ENCODE data around the gene CAP1.

DNA sequence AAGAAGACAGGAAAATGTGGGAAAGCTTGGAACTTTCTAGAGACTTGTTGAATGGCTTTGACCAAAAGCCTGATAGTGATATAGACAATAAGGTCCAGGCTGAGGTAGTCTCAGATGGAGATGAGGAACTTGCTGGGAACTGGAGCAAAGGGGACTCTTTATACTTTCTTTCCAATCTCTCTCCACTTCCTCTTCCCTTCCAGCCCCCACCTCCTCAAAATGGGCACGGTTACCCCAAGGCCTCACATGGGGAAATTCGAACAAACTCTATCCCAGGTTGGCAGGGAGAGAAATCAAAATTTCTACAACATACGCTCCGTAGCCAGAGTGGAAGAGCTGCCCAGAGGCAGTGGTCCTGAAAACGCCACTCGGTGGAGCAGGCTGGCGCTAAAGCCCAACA is 41.3 kb downstream of the CAP1 start:
- TF ChIP-seq, protein P1, sequence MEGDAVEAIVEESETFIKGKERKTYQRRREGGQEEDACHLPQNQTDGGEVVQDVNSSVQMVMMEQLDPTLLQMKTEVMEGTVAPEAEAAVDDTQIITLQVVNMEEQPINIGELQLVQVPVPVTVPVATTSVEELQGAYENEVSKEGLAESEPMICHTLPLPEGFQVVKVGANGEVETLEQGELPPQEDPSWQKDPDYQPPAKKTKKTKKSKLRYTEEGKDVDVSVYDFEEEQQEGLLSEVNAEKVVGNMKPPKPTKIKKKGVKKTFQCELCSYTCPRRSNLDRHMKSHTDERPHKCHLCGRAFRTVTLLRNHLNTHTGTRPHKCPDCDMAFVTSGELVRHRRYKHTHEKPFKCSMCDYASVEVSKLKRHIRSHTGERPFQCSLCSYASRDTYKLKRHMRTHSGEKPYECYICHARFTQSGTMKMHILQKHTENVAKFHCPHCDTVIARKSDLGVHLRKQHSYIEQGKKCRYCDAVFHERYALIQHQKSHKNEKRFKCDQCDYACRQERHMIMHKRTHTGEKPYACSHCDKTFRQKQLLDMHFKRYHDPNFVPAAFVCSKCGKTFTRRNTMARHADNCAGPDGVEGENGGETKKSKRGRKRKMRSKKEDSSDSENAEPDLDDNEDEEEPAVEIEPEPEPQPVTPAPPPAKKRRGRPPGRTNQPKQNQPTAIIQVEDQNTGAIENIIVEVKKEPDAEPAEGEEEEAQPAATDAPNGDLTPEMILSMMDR (IDR thresholded peaks at IDR 0.05) = no peak
- no peak for TF ChIP-seq FOXJ3 (CRISPR knock-in tag; IDR thresholded peaks at IDR 0.05)
- TF ChIP-seq POLR2AphosphoS5 (IDR thresholded peaks at IDR 0.05; ENCODE audit: low read depth, low read length) = no peak
- TF ChIP-seq, protein P2, sequence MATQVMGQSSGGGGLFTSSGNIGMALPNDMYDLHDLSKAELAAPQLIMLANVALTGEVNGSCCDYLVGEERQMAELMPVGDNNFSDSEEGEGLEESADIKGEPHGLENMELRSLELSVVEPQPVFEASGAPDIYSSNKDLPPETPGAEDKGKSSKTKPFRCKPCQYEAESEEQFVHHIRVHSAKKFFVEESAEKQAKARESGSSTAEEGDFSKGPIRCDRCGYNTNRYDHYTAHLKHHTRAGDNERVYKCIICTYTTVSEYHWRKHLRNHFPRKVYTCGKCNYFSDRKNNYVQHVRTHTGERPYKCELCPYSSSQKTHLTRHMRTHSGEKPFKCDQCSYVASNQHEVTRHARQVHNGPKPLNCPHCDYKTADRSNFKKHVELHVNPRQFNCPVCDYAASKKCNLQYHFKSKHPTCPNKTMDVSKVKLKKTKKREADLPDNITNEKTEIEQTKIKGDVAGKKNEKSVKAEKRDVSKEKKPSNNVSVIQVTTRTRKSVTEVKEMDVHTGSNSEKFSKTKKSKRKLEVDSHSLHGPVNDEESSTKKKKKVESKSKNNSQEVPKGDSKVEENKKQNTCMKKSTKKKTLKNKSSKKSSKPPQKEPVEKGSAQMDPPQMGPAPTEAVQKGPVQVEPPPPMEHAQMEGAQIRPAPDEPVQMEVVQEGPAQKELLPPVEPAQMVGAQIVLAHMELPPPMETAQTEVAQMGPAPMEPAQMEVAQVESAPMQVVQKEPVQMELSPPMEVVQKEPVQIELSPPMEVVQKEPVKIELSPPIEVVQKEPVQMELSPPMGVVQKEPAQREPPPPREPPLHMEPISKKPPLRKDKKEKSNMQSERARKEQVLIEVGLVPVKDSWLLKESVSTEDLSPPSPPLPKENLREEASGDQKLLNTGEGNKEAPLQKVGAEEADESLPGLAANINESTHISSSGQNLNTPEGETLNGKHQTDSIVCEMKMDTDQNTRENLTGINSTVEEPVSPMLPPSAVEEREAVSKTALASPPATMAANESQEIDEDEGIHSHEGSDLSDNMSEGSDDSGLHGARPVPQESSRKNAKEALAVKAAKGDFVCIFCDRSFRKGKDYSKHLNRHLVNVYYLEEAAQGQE (IDR thresholded peaks at IDR 0.05; ENCODE audit: low read depth, low read length) = no peak
- no peak for TF ChIP-seq YY1 (IDR thresholded peaks at IDR 0.05; ENCODE audit: low read depth)
- TF ChIP-seq, protein P3, sequence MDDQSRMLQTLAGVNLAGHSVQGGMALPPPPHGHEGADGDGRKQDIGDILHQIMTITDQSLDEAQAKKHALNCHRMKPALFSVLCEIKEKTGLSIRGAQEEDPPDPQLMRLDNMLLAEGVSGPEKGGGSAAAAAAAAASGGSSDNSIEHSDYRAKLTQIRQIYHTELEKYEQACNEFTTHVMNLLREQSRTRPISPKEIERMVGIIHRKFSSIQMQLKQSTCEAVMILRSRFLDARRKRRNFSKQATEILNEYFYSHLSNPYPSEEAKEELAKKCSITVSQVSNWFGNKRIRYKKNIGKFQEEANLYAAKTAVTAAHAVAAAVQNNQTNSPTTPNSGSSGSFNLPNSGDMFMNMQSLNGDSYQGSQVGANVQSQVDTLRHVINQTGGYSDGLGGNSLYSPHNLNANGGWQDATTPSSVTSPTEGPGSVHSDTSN (IDR thresholded peaks at IDR 0.05) = no peak

Measured in SK-N-SH (cell line).